HCT116 (cell line): ENCODE measurements around the gene GABRR2. TPM values are rescaled to one million over a fixed set of nuclear protein-coding genes. Genes with fewer than 3 reads are reported as not detected.

Experiments used
- ATAC-seq: fragments of 200-7000 bp; cut with Tn5 transposase; 2 replicates; pipeline ENCODE4 v1.9.1; 2020; ENCODE audit warnings: mild to moderate bottlenecking, moderate library complexity
- BruUV-seq: library from RNA; stranded (reverse); fragments of 400-500 nt; replicated peaks from 2 replicates; lab custom pipeline; 2021; lab: Mats Ljungman, UMichigan
- CTCF ChIA-PET: fragments of 300-600 bp; sonication (Branson Sonifier 250); formaldehyde crosslinking; loops from one replicate; lab custom pipeline; 2021; ENCODE audit warnings: antibody characterized with exemption; lab: Charles Lee
- POLR2A ChIA-PET: fragments of 300-600, 350-600 bp; sonication (Branson Sonifier 250); formaldehyde crosslinking; loops from one replicate; lab custom pipeline; 2021; ENCODE audit warnings: antibody characterized with exemption; lab: Charles Lee
- RAD21 ChIA-PET, 2 experiments: fragments of 300-600 bp; sonication (Branson Sonifier 250); formaldehyde crosslinking; loops; one replicate each; lab custom pipeline; 2023; ENCODE audit warnings: low total read pairs in 2 of 2; ENCODE audit not compliant: uncharacterized antibody in 2 of 2, unreplicated experiment in 2 of 2, low non-redundant PET in 1 of 2; lab: Charles Lee
- DNase-seq: peaks from one replicate; pipeline ENCODE4 v3.0.0-alpha.2; 2010; ENCODE audit warnings: low read depth, low spot score
- H2AFZ ChIP-seq: fragments of 200-600 bp; shearing (Covaris generic), sonication (generic); 2 replicates; pipeline ENCODE4 v1.6.1; 2017; ENCODE audit warnings: low read depth, mixed run types, mixed read lengths, antibody characterized with exemption, low read length; ENCODE audit not compliant: poor library complexity, severe bottlenecking
- H3K27ac ChIP-seq: 2 replicates; pipeline ENCODE4 v1.5.1; 2012; ENCODE audit warnings: low read depth, low read length
- H3K27me3 ChIP-seq: fragments of 200-600 bp; sonication (generic); 2 replicates; pipeline ENCODE4 v1.6.1; 2016; ENCODE audit warnings: mixed run types, low read length, mixed read lengths; ENCODE audit not compliant: insufficient read depth
- H3K36me3 ChIP-seq, 2 experiments: fragments of 200-500 bp in 1 of 2; fragments of 200-600 bp in 1 of 2; sonication (Bioruptor generic) in 1 of 2; sonication (generic) in 1 of 2; 2 replicates each; pipeline versions ENCODE4 v1.5.1 to v1.6.1; 2014 to 2016; ENCODE audit warnings: low read length in 2 of 2, inconsistent platforms in 1 of 2, mixed read lengths in 1 of 2, mixed run types in 1 of 2; ENCODE audit not compliant: insufficient read depth in 2 of 2, control insufficient read depth in 1 of 2
- H3K4me1 ChIP-seq, 2 experiments: fragments of 200-600 bp in 1 of 2; sonication (generic) in 1 of 2; 2 replicates each; pipeline versions ENCODE4 v1.5.1 to v1.6.1; 2012 to 2017; ENCODE audit warnings: low read length in 2 of 2, inconsistent platforms in 1 of 2, mild to moderate bottlenecking in 1 of 2, mixed read lengths in 1 of 2, mixed run types in 1 of 2, moderate library complexity in 1 of 2; ENCODE audit not compliant: insufficient read depth in 2 of 2, control insufficient read depth in 1 of 2
- H3K4me2 ChIP-seq: fragments of 200-600 bp; sonication (generic); 2 replicates; pipeline ENCODE4 v1.6.1; 2017; ENCODE audit warnings: mixed run types, low read length, mixed read lengths
- H3K4me3 ChIP-seq, 2 experiments: fragments of 200-600 bp in 1 of 2; sonication (generic) in 1 of 2; replicated peaks in 1 of 2; 2 replicates each; pipeline ENCODE4 v1.5.1; 2011 to 2016; ENCODE audit warnings: low read length in 2 of 2, control low read depth in 1 of 2, low read depth in 1 of 2, mild to moderate bottlenecking in 1 of 2, mixed read lengths in 1 of 2, mixed run types in 1 of 2
- H3K79me2 ChIP-seq: fragments of 200-600 bp; sonication (generic); 2 replicates; pipeline ENCODE4 v1.6.1; 2017; ENCODE audit warnings: mild to moderate bottlenecking, mixed run types, low read length, moderate library complexity, mixed read lengths; ENCODE audit not compliant: insufficient read depth
- H3K9ac ChIP-seq: fragments of 200-600 bp; sonication (generic); 2 replicates; pipeline ENCODE4 v1.6.1; 2016; ENCODE audit warnings: low read length, mixed read lengths
- H3K9me2 ChIP-seq: fragments of 200-600 bp; sonication (generic), shearing (Covaris generic); 2 replicates; pipeline ENCODE4 v1.6.1; 2017; ENCODE audit warnings: mixed run types, mild to moderate bottlenecking, moderate library complexity; ENCODE audit not compliant: insufficient read depth
- H3K9me3 ChIP-seq, 2 experiments: fragments of 200-500 bp in 1 of 2; fragments of 200-600 bp in 1 of 2; sonication (Bioruptor generic) in 1 of 2; sonication (generic) in 1 of 2; 2 replicates each; pipeline ENCODE4 v1.6.1; 2014 to 2017; ENCODE audit warnings: low read length in 2 of 2, mixed read lengths in 2 of 2, inconsistent platforms in 1 of 2, low read depth in 1 of 2, mild to moderate bottlenecking in 1 of 2, mixed run types in 1 of 2, moderate library complexity in 1 of 2; ENCODE audit not compliant: control insufficient read depth in 1 of 2, insufficient read depth in 1 of 2
- H4K20me1 ChIP-seq: fragments of 200-600 bp; sonication (generic), shearing (Covaris generic); 2 replicates; pipeline ENCODE4 v1.6.1; 2017; ENCODE audit warnings: mixed run types, mild to moderate bottlenecking, moderate library complexity; ENCODE audit not compliant: insufficient read depth
- ATF3 ChIP-seq: IDR thresholded peaks from 2 replicates; pipeline ENCODE4 v1.6.1; 2012
- CBX3 ChIP-seq: IDR thresholded peaks from 2 replicates; pipeline ENCODE4 v1.6.1; 2012; ENCODE audit warnings: low read depth
- CEBPB ChIP-seq: IDR thresholded peaks from 2 replicates; pipeline ENCODE4 v1.6.1; 2012; ENCODE audit warnings: low read depth
- CTCF ChIP-seq, 3 experiments: fragments of 200-600 bp in 1 of 3; sonication (generic) in 1 of 3; IDR thresholded peaks in 2 of 3; conservative IDR thresholded peaks in 1 of 3; 2 replicates each; pipeline ENCODE4 v1.5.1; 2012 to 2017; ENCODE audit warnings: low read depth in 2 of 3, low read length in 2 of 3, antibody characterized with exemption in 1 of 3, borderline replicate concordance in 1 of 3, control low read depth in 1 of 3, mild to moderate bottlenecking in 1 of 3, mixed read lengths in 1 of 3, mixed run types in 1 of 3, moderate library complexity in 1 of 3; ENCODE audit not compliant: insufficient read depth in 1 of 3
- EGR1 ChIP-seq: IDR thresholded peaks from 2 replicates; pipeline ENCODE4 v1.6.1; 2012; ENCODE audit warnings: low read depth
- MAX ChIP-seq: IDR thresholded peaks from 2 replicates; pipeline ENCODE4 v1.6.1; 2012
- RAD21 ChIP-seq: IDR thresholded peaks from 2 replicates; pipeline ENCODE4 v1.6.1; 2012; ENCODE audit warnings: low read depth, mild to moderate bottlenecking
- SRF ChIP-seq: IDR thresholded peaks from 2 replicates; pipeline ENCODE4 v1.6.1; 2012; ENCODE audit warnings: low read depth
- TCF7L2 ChIP-seq: IDR thresholded peaks from 2 replicates; pipeline ENCODE4 v1.7.0; 2011; ENCODE audit warnings: borderline replicate concordance, inconsistent platforms; ENCODE audit not compliant: insufficient read depth, insufficient read length; ENCODE audit errors: extremely low read depth
- YY1 ChIP-seq: IDR thresholded peaks from 2 replicates; pipeline ENCODE4 v1.6.1; 2011; ENCODE audit warnings: low read length, low read depth, moderate library complexity, mild to moderate bottlenecking; ENCODE audit not compliant: insufficient replicate concordance; ENCODE audit errors: extremely low read depth
- ZFX ChIP-seq: fragments of 450-650 bp; IDR thresholded peaks from 2 replicates; pipeline ENCODE4 v1.6.1; 2017
- intact Hi-C: fragments of 100-400 bp; cut with micrococcal nuclease; formaldehyde crosslinking; loops from 2 replicates; pipeline ENCODE4 v1.10.0; 2022
- total RNA-seq: library from RNA; stranded (reverse); gene quantifications from one replicate; pipeline ENCODE4 v1.2.1, GENCODE V29; 2021; ENCODE audit not compliant: unreplicated experiment
- TF ChIP-seq, protein P1 (sequence below): IDR thresholded peaks from 2 replicates; pipeline ENCODE4 v1.6.1; 2011; ENCODE audit warnings: mild to moderate bottlenecking, low read length, moderate library complexity; ENCODE audit not compliant: insufficient replicate concordance; ENCODE audit errors: extremely low read depth

The GABRR2 gene
- total RNA-seq, 1 experiment from 2014 or later, result 0.57 TPM

DNA sequence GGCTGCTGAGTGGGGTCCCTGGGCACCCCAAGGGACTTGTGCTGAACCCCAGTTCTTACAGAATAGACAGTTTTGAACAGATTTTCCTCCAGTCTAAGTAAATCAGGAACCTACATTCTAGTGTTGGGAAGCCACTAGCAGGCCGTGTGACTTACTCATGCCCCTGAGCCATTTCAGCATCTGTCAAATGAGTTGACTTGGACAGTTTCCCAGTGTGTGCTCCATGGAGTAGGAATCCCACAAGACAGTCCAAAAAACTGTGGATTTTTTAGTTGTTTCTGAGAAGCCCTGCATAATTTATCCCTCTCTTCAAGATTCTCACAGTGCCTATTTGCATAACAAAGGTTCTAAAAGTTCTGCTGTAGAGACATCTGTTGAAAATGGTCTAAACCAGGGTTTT, 2.1 kb downstream of the GABRR2 start:
- Histone ChIP-seq H3K9me2 (no peaks in the 10 kb centered on the region), H3K36me3 (no peaks in the 10 kb centered on the region), H3K9me3 (no peaks in the 10 kb centered on the region), H3K9ac (no peak overlapping the region), H3K27ac (no peak overlapping the region), H3K4me2 (no peak overlapping the region), H3K79me2 (no peaks in the 10 kb centered on the region), H3K27me3 (no peaks in the 10 kb centered on the region), H2AFZ (no peak overlapping the region), H3K4me3 (no peak overlapping the region), H4K20me1 (no peaks in the 10 kb centered on the region), H3K4me1 (peaks cover 5 to 22% of the 10 kb centered on the region in 2 experiments; a peak in 2 of 4 replicates)
- ChIA-PET POLR2A (no interaction called here), CTCF (no interaction called here), RAD21 (no interaction called here)
- BruUV-seq, result no TSS peak
- no peak for DNase-seq
- TF ChIP-seq MAX (0 out of 2 replicates have a peak, but pooled peaks have one; percentile 21), YY1 (no peak)
- ATAC-seq, result no peak
- intact Hi-C loops, result no loop called here

GRCh38 chr6:89311853-89312531, 3.1 kb downstream of the GABRR2 start:
- peaks cover 5 to 22% of the 10 kb centered on the region in 2 experiments; a peak in 2 of 4 replicates for H3K4me1 ChIP-seq
- DNase-seq (no peak), ATAC-seq (no peak)
- H3K4me3 ChIP-seq, result no peak overlapping the region
- intact Hi-C loops, result no loop called here
- no peaks in the 10 kb centered on the region for H3K79me2 ChIP-seq
- H3K9me2 ChIP-seq, result no peaks in the 10 kb centered on the region
- no peaks in the 10 kb centered on the region for H3K9me3 ChIP-seq
- no peak overlapping the region for H3K9ac ChIP-seq
- POLR2A ChIA-PET, result no interaction called here
- BruUV-seq, result no TSS peak
- H3K36me3 ChIP-seq, result no peaks in the 10 kb centered on the region
- H3K27me3 ChIP-seq, result no peaks in the 10 kb centered on the region
- H4K20me1 ChIP-seq, result no peaks in the 10 kb centered on the region
- no peak overlapping the region for H2AFZ ChIP-seq
- peak; percentile 20; the same call in 1 of the 2 replicates for TF ChIP-seq RAD21
- no peak for TF ChIP-seq TCF7L2
- no peak for TF ChIP-seq SRF
- TF ChIP-seq CEBPB, result no peak
- TF ChIP-seq ATF3, result no peak
- TF ChIP-seq, protein P1, sequence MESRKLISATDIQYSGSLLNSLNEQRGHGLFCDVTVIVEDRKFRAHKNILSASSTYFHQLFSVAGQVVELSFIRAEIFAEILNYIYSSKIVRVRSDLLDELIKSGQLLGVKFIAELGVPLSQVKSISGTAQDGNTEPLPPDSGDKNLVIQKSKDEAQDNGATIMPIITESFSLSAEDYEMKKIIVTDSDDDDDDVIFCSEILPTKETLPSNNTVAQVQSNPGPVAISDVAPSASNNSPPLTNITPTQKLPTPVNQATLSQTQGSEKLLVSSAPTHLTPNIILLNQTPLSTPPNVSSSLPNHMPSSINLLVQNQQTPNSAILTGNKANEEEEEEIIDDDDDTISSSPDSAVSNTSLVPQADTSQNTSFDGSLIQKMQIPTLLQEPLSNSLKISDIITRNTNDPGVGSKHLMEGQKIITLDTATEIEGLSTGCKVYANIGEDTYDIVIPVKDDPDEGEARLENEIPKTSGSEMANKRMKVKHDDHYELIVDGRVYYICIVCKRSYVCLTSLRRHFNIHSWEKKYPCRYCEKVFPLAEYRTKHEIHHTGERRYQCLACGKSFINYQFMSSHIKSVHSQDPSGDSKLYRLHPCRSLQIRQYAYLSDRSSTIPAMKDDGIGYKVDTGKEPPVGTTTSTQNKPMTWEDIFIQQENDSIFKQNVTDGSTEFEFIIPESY, result no peak
- no peak for TF ChIP-seq EGR1
- TF ChIP-seq CBX3, result no peak
- no peak for TF ChIP-seq YY1
- peak in 1 of 3 experiments; percentile 15; a peak in 1 of 6 replicates for TF ChIP-seq CTCF (IDR thresholded peaks at IDR 0.05 in 2 of 3, conservative IDR thresholded peaks at IDR 0.05 in 1 of 3; ENCODE audit: borderline replicate concordance in 1 of 3, insufficient read depth in 1 of 3, low read depth in 2 of 3, low read length in 2 of 3)
- TF ChIP-seq ZFX, result no peak
- no peak for TF ChIP-seq MAX
- CTCF ChIA-PET, result no interaction called here
- H3K27ac ChIP-seq, result no peak overlapping the region
- H3K4me2 ChIP-seq, result no peak overlapping the region
- RAD21 ChIA-PET, result no interaction called here
